Anterior cingulate cortex (tissue), 58 donors: ENCODE data around the gene LGALS8.

Experiments used
- DNase-seq, 58 donors: peaks; one replicate each; lab custom pipeline; 2025; lab: John Stamatoyannopoulos, UW

The LGALS8 gene

GRCh38 chr1:236535662-236536161, 11.9 kb downstream of the LGALS8 start:
- DNase-seq = peak in 1 of 58 donors; percentile 8

- DNase-seq = no peak
Observed at GRCh38 chr1:236536540-236536939, 12.8 kb downstream of the LGALS8 start.

GRCh38 chr1:236540813-236541465, 17.2 kb downstream of the LGALS8 start:
- DNase-seq = no peak

GRCh38 chr1:236541710-236542109, 17.9 kb downstream of the LGALS8 start:
- DNase-seq = no peak

DNA sequence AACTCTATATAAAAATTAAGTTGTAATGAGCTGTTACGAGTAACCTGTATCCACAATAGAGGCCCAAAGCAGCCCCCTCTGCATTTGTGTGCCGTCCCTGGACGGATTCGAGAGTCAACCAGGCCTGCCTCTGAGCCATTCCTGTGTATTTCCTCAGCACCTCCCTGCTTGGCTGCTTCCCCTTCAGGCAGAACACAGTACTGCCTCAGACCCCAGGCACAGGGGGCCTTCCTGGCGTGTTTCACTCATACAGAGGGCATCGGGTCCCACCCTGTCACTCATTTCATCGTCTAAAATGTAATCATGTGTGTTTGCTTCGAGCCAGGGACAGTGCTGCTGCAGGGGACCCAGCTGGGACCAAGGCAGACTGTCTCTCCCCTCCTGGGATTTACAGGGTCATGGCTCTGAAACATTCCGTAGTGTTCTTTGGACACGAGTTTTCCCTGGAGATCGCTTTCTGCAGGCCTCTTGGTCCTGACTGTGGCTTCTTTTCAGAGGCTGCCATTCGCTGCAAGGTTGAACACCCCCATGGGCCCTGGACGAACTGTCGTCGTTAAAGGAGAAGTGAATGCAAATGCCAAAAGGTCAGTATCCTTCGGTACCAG, 19.4 kb downstream of the LGALS8 start:
- DNase-seq = no peak

- DNase-seq = no peak
Observed at GRCh38 chr1:236545621-236546169, 21.9 kb downstream of the LGALS8 start.

- no peak for DNase-seq
Observed at GRCh38 chr1:236548452-236548851, 24.7 kb downstream of the LGALS8 start.

GRCh38 chr1:236550961-236551851, 27.4 kb downstream of the LGALS8 start:
- no peak for DNase-seq

GRCh38 chr1:236552096-236552495, 28.3 kb downstream of the LGALS8 start:
- DNase-seq = no peak

GRCh38 chr1:236552901-236553300, 29.1 kb downstream of the LGALS8 start:
- DNase-seq = no peak

DNA sequence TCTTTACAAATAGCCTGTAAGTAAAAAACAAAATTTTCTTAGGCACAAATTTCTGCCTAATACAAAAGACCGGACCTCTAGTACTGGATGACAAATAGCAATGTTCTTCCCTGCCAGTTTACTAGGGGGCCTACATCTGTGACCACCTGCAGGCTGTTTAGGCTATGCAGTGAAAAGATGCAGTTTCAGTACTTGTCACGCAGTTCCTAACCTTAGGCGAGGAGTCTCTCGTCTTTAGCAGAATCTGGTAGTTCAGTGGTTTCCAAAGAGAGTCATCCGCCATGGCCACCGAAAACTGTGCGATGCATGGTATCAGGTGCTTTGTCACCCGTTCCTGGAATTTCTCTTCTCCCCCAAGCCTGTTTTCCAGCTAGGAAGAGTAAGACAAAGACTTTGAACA, 29.6 kb downstream of the LGALS8 start:
- DNase-seq = no peak

DNA sequence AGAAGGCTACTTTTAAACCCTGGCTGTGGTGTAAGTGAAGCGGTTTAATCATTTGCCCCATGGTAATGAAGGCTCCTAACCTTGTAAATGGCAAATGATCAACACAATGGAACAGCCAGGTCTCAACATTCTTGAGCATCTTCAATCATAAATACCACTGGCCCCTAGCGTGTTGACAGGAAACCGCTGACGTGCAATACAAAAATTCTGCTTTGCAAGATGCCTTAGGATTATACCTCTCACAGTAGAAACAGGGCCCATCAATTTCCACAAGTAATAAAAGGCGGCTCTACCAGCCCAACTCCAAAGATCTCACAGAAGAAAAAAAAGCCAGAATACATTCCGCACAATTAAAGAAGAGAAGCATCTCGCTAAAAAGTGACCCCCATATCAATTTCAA, 32.8 kb downstream of the LGALS8 start:
- no peak for DNase-seq

- DNase-seq = no peak
Observed at GRCh38 chr1:236558081-236558480, 34.3 kb downstream of the LGALS8 start.

- no peak for DNase-seq
Observed at GRCh38 chr1:236558846-236559245, 35.1 kb downstream of the LGALS8 start.

GRCh38 chr1:236560213-236560771, 36.5 kb downstream of the LGALS8 start:
- no peak for DNase-seq

DNA sequence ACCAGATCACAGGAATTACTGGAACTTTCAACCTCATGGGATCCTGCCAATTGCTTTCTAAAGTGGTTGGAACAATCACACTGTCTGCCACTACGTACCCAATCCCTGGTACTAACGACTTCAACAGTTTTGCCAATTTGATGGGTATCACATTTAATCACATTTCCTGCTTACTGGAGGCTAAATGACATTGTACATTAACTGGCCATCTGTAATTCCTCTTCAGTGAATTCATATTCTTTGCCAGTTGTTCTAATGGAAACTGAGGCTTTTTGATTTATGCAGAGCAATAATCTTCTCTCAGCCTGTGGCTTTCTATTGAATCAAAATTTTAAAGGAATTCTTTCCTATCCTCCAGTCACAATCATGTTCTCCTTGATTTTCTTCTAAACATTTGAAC, 38.2 kb downstream of the LGALS8 start:
- DNase-seq = no peak

DNA sequence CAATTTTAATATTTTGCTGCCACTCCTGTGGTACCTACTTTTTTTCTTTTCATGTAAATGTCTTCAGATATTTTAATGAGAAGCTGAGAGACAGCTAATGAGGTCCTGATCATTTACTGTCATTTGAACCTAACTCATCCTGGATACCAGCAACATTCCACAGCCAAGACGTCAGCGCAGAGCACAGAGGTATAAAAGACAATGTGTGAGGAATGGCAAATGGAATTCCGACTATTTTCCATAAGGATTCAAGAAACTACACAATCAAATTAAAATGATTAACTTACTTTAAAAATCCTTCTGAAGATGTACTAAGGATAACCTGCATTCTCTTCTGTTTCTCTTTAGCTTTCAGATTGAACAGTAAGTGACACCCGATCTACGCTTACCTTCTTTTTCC, 41.7 kb downstream of the LGALS8 start:
- DNase-seq = no peak

DNA sequence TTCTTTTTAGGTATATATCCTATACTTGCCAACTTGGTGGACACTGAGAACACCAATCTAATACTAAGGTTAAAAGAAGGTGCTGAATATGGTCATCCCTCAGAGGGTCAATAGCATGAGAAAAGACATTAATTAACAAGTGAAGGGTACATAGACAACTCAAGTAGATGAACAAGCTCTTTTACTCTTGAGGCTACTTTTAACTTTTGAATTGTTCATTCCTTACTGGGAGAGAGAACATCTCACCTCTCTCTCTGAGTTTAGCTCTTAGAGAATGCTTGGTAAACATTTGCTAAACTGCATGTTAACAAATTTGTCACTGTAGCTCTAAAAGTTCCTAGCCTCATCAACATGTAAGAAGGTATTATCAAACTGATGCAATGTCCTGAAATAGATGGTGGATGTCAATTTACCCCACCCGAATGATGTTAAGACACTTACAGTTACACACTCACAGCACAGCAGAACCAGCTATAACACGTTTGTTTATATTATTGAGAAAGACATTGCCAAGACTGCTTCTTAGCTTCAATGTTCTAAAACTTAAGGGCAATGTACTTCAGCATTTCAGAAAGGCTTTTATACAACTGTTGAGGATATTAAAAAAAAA, 44.6 kb downstream of the LGALS8 start:
- DNase-seq = no peak

DNA sequence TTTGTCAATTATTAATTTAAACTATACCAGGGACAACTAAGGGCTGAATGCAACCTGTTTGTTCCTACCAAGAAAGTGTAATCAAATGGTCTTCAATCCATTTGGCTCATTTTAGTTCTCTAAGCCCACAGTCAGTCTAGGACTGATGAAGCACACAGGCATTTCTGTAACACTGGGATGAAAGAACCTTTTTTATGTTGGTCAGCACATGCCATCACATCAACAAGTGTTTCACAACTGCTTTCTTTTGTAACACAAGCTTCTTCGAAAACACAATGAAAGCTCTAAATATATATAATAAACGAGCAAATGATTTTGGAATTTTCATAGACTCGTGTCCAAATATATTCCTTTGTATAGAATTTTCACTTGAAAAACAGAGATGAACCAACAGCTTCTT, 51.7 kb downstream of the LGALS8 start:
- no peak for DNase-seq

DNA sequence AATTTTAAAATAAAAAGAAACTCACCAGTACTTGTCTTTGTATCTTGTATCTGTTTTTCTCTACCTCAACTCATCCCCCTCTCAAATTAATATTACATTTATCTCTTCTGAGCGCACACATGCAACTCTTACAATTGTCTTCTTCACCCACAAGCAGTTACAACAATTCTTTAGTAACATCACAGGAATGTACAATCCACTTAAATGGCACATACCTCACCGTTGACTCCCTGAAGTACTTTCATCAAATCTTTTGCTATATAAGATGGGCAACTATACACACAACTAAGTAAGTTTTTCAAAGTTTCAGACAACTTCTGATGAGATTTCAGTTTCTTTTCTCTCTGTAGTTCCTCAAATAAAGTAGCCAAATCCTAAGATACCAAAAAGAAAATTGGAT, 52.2 kb downstream of the LGALS8 start:
- no peak for DNase-seq
